H1 (cell line): Measurements from ENCODE around the gene LY6G6D. TPM values are rescaled to one million over a fixed set of nuclear protein-coding genes. Genes with fewer than 3 reads are reported as not detected.

Experiments
- CTCF ChIA-PET: fragments of 300-600 bp; sonication (Branson Sonifier 250); formaldehyde crosslinking; loops from one replicate; lab custom pipeline; 2021; ENCODE audit not compliant: partially characterized antibody; lab: Charles Lee
- POLR2A ChIA-PET: fragments of 300-600 bp; sonication (Branson Sonifier 250); formaldehyde crosslinking; loops from one replicate; lab custom pipeline; 2021; ENCODE audit warnings: inconsistent platforms; ENCODE audit not compliant: partially characterized antibody; lab: Charles Lee
- DNase-seq, 2 experiments: peaks; one replicate each; pipeline versions ENCODE4 v3.0.0 to v3.0.0-alpha.2; 2010 to 2022; ENCODE audit warnings: low spot score in 2 of 2, low read depth in 1 of 2, mixed read lengths in 1 of 2
- FAIRE-seq: peaks from 2 replicates; lab custom pipeline; 2011; peaks lifted over from hg19 to GRCh38; lab: Jason Lieb, UNC
- H2AFZ ChIP-seq: 2 replicates; pipeline ENCODE4 v1.8.1; 2012; ENCODE audit warnings: low read length, inconsistent platforms
- H2AK5ac ChIP-seq: 2 replicates; pipeline ENCODE4 v1.6.1; 2013; ENCODE audit warnings: low read depth, low read length
- H2BK120ac ChIP-seq: replicated peaks from 2 replicates; pipeline ENCODE3; 2013; ENCODE audit warnings: low read depth, low read length, inconsistent platforms
- H2BK12ac ChIP-seq: 2 replicates; pipeline ENCODE4 v1.6.1; 2013; ENCODE audit warnings: low read depth, low read length
- H2BK15ac ChIP-seq: 2 replicates; pipeline ENCODE4 v1.6.1; 2013; ENCODE audit warnings: low read length
- H2BK20ac ChIP-seq: 2 replicates; pipeline ENCODE4 v1.6.1; 2013; ENCODE audit warnings: low read length
- H2BK5ac ChIP-seq: 2 replicates; pipeline ENCODE4 v1.6.1; 2013; ENCODE audit warnings: low read depth, low read length
- H3K14ac ChIP-seq: 2 replicates; pipeline ENCODE4 v1.6.1; 2013; ENCODE audit warnings: inconsistent platforms; ENCODE audit not compliant: insufficient read length
- H3K18ac ChIP-seq: 2 replicates; pipeline ENCODE4 v1.6.1; 2013; ENCODE audit warnings: low read length; ENCODE audit errors: extremely low read depth
- H3K23ac ChIP-seq: 2 replicates; pipeline ENCODE4 v1.6.1; 2013; ENCODE audit warnings: inconsistent platforms; ENCODE audit not compliant: insufficient read length
- H3K23me2 ChIP-seq: 2 replicates; pipeline ENCODE4 v1.6.1; 2013; ENCODE audit warnings: low read depth, low read length
- H3K27ac ChIP-seq: 2 replicates; pipeline ENCODE4 v1.6.1; 2011; ENCODE audit warnings: low read depth, low read length, inconsistent platforms
- H3K27me3 ChIP-seq, 4 experiments: replicated peaks in 1 of 4; 1 replicate in 1 of 4; 2 replicates in 3 of 4; pipeline versions ENCODE4 v1.6.1 to v1.8.1; 2011 to 2013; ENCODE audit warnings: low read length in 3 of 4, mild to moderate bottlenecking in 3 of 4, inconsistent platforms in 2 of 4, mixed read lengths in 2 of 4, moderate library complexity in 1 of 4; ENCODE audit not compliant: control insufficient read depth in 3 of 4, insufficient read depth in 3 of 4; ENCODE audit errors: extremely low read depth in 1 of 4
- H3K36me3 ChIP-seq, 4 experiments: 2 replicates each; pipeline versions ENCODE4 v1.6.1 to v1.8.1; 2011 to 2013; ENCODE audit warnings: mild to moderate bottlenecking in 4 of 4, low read length in 3 of 4, moderate library complexity in 2 of 4, control low read depth in 1 of 4, inconsistent platforms in 1 of 4; ENCODE audit not compliant: insufficient read depth in 4 of 4, control insufficient read depth in 2 of 4
- H3K4ac ChIP-seq: replicated peaks from 2 replicates; pipeline ENCODE3; 2013; ENCODE audit warnings: low read length, low read depth, mixed read lengths, inconsistent platforms; ENCODE audit not compliant: insufficient read length
- H3K4me1 ChIP-seq, 4 experiments: replicated peaks in 1 of 4; 1 replicate in 1 of 4; 2 replicates in 3 of 4; pipeline versions ENCODE4 v1.6.1 to v1.8.1; 2011 to 2013; ENCODE audit warnings: low read length in 3 of 4, inconsistent platforms in 2 of 4, mixed read lengths in 1 of 4; ENCODE audit not compliant: insufficient read depth in 4 of 4, control insufficient read depth in 3 of 4
- H3K4me2 ChIP-seq, 2 experiments: 2 replicates each; pipeline versions ENCODE4 v1.6.1 to v1.8.1; 2011 to 2013; ENCODE audit warnings: low read depth in 2 of 2, low read length in 2 of 2, control low read depth in 1 of 2, inconsistent platforms in 1 of 2, mild to moderate bottlenecking in 1 of 2; ENCODE audit not compliant: insufficient read depth in 1 of 2
- H3K4me3 ChIP-seq, 4 experiments: fragments of 200-600, 300-600 bp in 1 of 4; sonication (generic), shearing (Covaris generic), sonication (Bioruptor Twin) in 1 of 4; 2 replicates each; pipeline versions ENCODE4 v1.5.1 to v1.8.1; 2011 to 2016; ENCODE audit warnings: low read length in 4 of 4, low read depth in 3 of 4, control low read depth in 2 of 4, inconsistent platforms in 2 of 4, mild to moderate bottlenecking in 2 of 4, mixed read lengths in 1 of 4, moderate library complexity in 1 of 4; ENCODE audit not compliant: insufficient read depth in 2 of 4; ENCODE audit errors: extremely low read depth in 1 of 4
- H3K56ac ChIP-seq: replicated peaks from 2 replicates; pipeline ENCODE3; 2013; ENCODE audit warnings: low read depth, mild to moderate bottlenecking, mixed read lengths, low read length, inconsistent platforms; ENCODE audit not compliant: insufficient read length
- H3K79me1 ChIP-seq: 2 replicates; pipeline ENCODE4 v1.6.1; 2013; ENCODE audit warnings: low read depth, low read length, control low read depth
- H3K79me2 ChIP-seq, 2 experiments: 2 replicates each; pipeline versions ENCODE4 v1.6.1 to v1.8.1; 2012 to 2013; ENCODE audit warnings: low read length in 2 of 2, mild to moderate bottlenecking in 2 of 2, inconsistent platforms in 1 of 2; ENCODE audit not compliant: insufficient read depth in 2 of 2, control insufficient read depth in 1 of 2
- H3K9ac ChIP-seq, 4 experiments: replicated peaks in 1 of 4; 1 replicate in 1 of 4; 2 replicates in 3 of 4; pipeline versions ENCODE4 v1.6.1 to v1.8.1; 2011 to 2013; ENCODE audit warnings: low read depth in 3 of 4, low read length in 3 of 4, control low read depth in 2 of 4, mild to moderate bottlenecking in 2 of 4, moderate library complexity in 2 of 4, inconsistent platforms in 1 of 4; ENCODE audit errors: extremely low read depth in 1 of 4
- H3K9me3 ChIP-seq, 2 experiments: 2 replicates each; pipeline versions ENCODE4 v1.6.1 to v1.8.1; 2012 to 2013; ENCODE audit warnings: mild to moderate bottlenecking in 2 of 2, moderate library complexity in 2 of 2, control low read depth in 1 of 2, inconsistent platforms in 1 of 2, low read depth in 1 of 2, low read length in 1 of 2, mixed read lengths in 1 of 2; ENCODE audit not compliant: insufficient read depth in 2 of 2
- H4K20me1 ChIP-seq, 2 experiments: replicated peaks in 1 of 2; 2 replicates each; pipeline versions ENCODE3 to v1.8.1; 2011 to 2013; ENCODE audit warnings: inconsistent platforms in 2 of 2, low read length in 2 of 2, mild to moderate bottlenecking in 1 of 2; ENCODE audit not compliant: insufficient read depth in 2 of 2, control insufficient read depth in 1 of 2
- H4K5ac ChIP-seq: 2 replicates; pipeline ENCODE4 v1.6.1; 2013; ENCODE audit warnings: low read length, low read depth, mixed read lengths, inconsistent platforms; ENCODE audit not compliant: insufficient read length
- H4K8ac ChIP-seq: 2 replicates; pipeline ENCODE4 v1.8.0; 2013; ENCODE audit warnings: mild to moderate bottlenecking, moderate library complexity, low read length, inconsistent platforms; ENCODE audit not compliant: insufficient read depth; ENCODE audit errors: extremely low read depth
- H4K91ac ChIP-seq: replicated peaks from 2 replicates; pipeline ENCODE3; 2013; ENCODE audit warnings: low read length, mixed read lengths, inconsistent platforms; ENCODE audit not compliant: insufficient read length
- PHF8 ChIP-seq: fragments of 200-600 bp; sonication (generic); conservative IDR thresholded peaks from 2 replicates; pipeline ENCODE4 v1.7.1; 2012; ENCODE audit warnings: low read depth, mild to moderate bottlenecking, inconsistent platforms, low read length, moderate library complexity
- WGBS, 2 experiments: shearing (Covaris generic) in 1 of 2; methylation state at CpG; one replicate each; pipeline versions ENCODE4 v1.1.6 to v1.1.7; 2013 to 2015; ENCODE audit warnings: low lambda C conversion rate in 2 of 2, mixed read lengths in 2 of 2, inconsistent platforms in 1 of 2, low coverage in 1 of 2, missing lambda C conversion rate in 1 of 2; ENCODE audit not compliant: insufficient replicate concordance in 2 of 2, insufficient coverage in 1 of 2, insufficient read length in 1 of 2; ENCODE audit errors: extremely low coverage in 1 of 2, missing lambda C conversion rate in 1 of 2; 5-methylcytosine and 5-hydroxymethylcytosine counted together
- polyA plus RNA-seq, 7 experiments: library from polyadenylated mRNA; depleted of rRNA in 3 of 7; stranded (reverse) in 5 of 7; unstranded in 2 of 7; fragments of >200 nt in 5 of 7; fragments of 200-250 nt in 2 of 7; gene quantifications; 1 replicate in 5 of 7; 2 replicates in 1 of 7; 4 replicates in 1 of 7; pipeline versions ENCODE4 v1.2.1 to v1.2.3, GENCODE V29; 2011 to 2013; ENCODE audit warnings: missing spikeins in 2 of 7, mixed read lengths in 2 of 7
- total RNA-seq: library from RNA; stranded (reverse); fragmentation: NEBNext Ultra II Directional; extraction: Animal tissue kit (Norgen Biotek cat#: 25700); gene quantifications from 2 replicates; pipeline ENCODE4 v1.2.1, GENCODE V29; 2021

LY6G6D gene
- total and polyA plus RNA-seq, 2 of the 8 experiments (the other 6 are each of a cell fraction or from before 2014, with no cell fraction given): 1.8 TPM; not detected in 1

DNA sequence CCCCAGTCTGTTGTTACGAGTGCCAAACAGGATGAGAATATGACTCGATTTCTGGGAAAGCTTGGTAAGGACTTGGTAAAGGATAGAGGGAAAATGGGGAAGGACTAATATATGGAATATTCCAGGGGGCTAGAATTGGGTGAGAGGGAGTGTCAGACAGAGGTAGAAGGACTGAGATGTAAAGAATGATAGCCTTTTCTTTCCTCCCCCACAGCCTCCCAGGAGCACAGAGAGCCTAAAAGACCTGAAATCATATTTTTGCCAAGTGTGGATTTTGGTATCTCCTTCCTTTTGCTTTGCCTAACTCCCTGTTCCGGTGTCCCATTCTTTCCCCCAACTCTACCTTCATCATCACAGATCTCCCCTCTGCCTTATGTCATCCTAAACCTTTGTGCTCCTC lies 27.7 kb downstream of the LY6G6D start:
- no peak overlapping the region for H2BK15ac ChIP-seq
- no peak overlapping the region for H2AK5ac ChIP-seq
- H3K27ac ChIP-seq: no peak overlapping the region
- WGBS, 2 experiments: 95% methylated on average over 3 of the region's 3 CpGs; no CpG with 5 or more reads in 1 of the 2 experiments
- no peak overlapping the region; a peak in 1 of 7 replicates for H3K9ac ChIP-seq
- H2BK5ac ChIP-seq: no peak overlapping the region
- no peak overlapping the region for H3K4me3 ChIP-seq
- H3K4ac ChIP-seq: no peak overlapping the region
- no peak overlapping the region for H2BK12ac ChIP-seq
- DNase-seq (no peak), FAIRE-seq (no peak)
- H2BK20ac ChIP-seq: no peak overlapping the region
- POLR2A ChIA-PET: interaction anchor here (1.4 kb wide), 1 partner anchor 9 kb away, joined by 3 read pairs; no protein-coding TSS in a partner anchor
- CTCF ChIA-PET: interaction anchor here (5.9 kb wide), 1 partner anchor 14 kb away, joined by 52 read pairs; the partner anchor contains the start of gene DDAH2
- no peak overlapping the region for H2AFZ ChIP-seq
- H3K4me1 ChIP-seq: peaks cover 8 to 15% (median 14%) of the 10 kb centered on the region in 4 experiments
- no peak overlapping the region for H4K8ac ChIP-seq
- H2BK120ac ChIP-seq: no peak overlapping the region
- no peak overlapping the region for H3K18ac ChIP-seq
- no peaks in the 10 kb centered on the region; a peak in 1 of 4 replicates for H3K9me3 ChIP-seq
- H4K5ac ChIP-seq: no peak overlapping the region
- H3K23me2 ChIP-seq: peaks cover 3% of the 10 kb centered on the region
- peaks cover 0 to 16% (median 0%) of the 10 kb centered on the region in 4 experiments; a peak in 4 of 8 replicates for H3K36me3 ChIP-seq
- no peak overlapping the region for H4K91ac ChIP-seq
- H3K56ac ChIP-seq: no peak overlapping the region
- no peak overlapping the region for H3K4me2 ChIP-seq
- no peak overlapping the region for H3K14ac ChIP-seq
- no peak overlapping the region for H3K23ac ChIP-seq
- no peaks in the 10 kb centered on the region for H3K79me1 ChIP-seq
- no peaks in the 10 kb centered on the region for H3K27me3 ChIP-seq
- H4K20me1 ChIP-seq: no peaks in the 10 kb centered on the region
- no peaks in the 10 kb centered on the region for H3K79me2 ChIP-seq
- no peak for TF ChIP-seq PHF8
